GM18508 (cell line): ENCODE data around the gene MAN2A2.
"Not testable (repeated sequence)": the region's sequence is repeated elsewhere in the genome, so short reads cannot be mapped to it uniquely, and the experiment has no call there.

ENCODE experiments used
- ATAC-seq: cut with Tn5 transposase; IDR thresholded peaks from one replicate; pipeline ENCODE4 v1.9.1; 2021; ENCODE audit warnings: moderate number of reproducible peaks; ENCODE audit not compliant: insufficient read depth, unreplicated experiment

The MAN2A2 gene

DNA sequence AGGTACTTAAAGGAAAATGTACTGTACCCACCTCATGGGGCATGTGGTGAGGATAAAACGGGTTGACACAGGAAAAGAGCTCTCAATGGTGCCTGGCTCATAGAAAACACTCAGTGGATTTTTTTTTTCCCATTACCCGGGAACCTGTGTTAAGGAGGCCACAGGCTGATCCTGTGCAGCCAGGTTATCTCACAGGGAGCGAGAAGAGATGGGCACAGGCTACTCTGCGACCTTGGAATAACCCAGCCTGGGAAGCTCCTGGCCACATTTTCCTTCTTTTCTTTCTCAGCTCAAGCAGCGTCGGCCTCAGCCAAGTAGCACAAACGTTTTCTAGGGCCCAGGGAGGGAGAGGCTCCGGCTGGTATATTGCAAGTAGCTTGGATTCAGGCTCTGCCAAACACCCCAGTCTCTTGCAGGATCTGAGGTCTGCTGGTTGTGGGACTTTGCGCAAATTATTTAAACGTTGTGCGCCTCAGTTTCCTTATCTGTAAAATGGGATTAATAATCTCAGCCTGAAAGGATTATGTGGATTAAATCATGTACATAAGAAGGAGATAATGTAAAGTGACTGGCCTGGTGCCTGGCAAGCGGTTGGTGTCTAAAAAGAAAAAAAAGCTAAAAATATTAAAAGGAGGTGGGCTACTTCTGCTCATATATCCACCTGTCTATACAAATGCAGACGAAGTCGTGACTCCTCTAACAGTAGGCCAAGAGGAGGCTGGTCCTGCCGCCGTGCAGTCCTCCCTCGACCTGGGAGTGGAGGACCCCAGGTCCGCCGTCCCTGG is 32.6 kb upstream of the MAN2A2 start:
- no peak for ATAC-seq

DNA sequence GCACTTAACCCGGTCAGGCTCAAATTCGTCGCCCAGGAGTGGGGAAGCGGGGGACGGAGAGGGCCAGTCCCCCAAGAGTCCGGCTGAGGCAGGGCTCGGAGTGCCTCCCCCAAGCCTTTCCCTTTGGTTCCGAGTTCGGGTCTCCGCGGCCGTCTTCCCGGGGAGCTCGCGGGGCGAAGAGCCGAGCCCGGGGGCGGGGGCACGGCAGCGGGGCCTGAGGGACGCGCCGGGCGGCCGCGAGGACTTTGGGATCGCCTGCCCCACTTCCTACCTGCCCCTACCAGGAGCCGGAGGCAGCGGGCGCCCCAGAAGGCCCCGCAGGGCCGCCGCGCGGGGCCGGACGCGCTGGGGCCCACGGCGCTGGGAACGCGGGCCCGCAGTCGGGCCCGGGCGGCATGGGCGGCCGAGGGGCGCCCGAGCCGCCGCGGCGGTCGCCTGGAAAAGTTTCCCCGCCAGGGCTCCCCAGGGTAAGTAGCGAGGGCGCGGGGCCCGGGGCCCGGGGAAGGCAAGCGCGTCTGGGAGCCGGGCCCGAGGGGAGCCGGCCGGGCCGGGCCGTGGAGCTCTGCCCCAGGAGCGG is 31.9 kb upstream of the MAN2A2 start:
- ATAC-seq: no peak

DNA sequence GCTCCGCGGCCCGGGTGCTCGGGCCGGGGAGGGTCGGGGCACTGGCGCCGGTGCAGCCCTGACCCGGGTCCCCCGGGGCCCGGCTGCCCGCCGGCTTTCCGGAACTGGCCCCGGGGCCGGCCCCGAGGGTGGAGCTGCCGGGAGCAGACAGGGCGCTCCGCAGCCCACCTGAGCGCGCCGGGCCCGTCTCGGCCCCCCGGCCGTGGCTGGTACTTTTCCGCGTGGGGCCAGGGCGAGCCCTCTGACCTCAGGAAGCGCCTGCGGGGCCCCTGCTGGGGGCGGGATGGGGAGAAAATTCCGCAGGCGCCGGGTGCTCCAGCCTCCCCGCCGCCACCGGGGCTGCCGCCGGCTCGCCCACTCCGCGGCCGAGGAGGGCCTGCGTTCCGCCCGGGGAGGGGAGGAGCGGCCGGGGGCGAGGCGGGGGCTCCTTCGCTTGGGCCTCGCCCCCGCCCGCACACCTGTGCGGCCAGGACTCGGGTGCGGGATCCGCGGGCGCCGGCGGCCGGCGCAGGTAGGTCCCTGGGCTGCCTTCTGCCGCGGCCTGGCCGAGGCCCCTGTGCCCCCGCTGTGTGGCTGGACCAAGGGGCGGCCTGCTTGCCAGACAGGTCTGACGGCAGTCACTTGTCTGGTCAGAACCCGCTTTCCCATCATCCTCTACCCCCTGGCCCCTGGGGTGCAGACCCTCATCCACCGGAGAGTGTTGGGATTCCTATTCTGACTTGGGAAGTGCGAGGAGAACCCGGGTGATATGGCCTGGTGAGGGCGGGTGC is 31.2 kb upstream of the MAN2A2 start:
- no peak for ATAC-seq

DNA sequence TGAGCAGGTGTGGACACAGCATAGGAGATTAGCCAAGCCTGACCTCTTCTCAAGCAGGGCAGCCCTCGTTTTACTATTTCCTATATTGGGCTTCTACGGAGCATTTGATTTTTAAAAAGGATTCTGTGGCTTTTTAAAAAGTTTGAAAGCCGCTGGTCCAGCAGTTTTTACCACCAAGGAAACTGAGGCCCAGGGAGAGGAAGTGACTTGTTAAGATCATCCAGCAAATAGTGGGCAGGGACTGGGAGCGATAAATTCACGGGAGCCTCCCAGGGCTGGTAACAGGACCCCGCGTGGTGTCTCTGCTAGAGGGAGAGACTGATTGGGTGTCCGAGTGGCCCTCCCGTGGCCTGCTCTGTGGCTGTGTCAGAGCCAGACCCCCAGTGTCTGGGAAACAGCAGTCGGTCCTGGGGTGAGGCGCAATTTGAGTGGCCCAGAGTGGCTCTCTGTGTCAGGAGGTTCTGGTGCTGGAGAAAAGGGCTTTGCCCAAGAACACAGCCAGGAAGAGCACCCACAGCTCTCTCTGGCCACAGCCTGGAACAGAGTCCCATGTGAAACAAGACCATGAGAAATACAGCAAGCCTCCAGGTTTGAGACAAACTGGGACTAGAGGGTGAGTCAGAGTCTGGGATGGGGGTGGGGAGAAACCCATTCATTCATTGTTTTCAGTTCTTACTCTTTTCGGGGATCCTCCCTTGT is 30.5 kb upstream of the MAN2A2 start:
- ATAC-seq: no peak

DNA sequence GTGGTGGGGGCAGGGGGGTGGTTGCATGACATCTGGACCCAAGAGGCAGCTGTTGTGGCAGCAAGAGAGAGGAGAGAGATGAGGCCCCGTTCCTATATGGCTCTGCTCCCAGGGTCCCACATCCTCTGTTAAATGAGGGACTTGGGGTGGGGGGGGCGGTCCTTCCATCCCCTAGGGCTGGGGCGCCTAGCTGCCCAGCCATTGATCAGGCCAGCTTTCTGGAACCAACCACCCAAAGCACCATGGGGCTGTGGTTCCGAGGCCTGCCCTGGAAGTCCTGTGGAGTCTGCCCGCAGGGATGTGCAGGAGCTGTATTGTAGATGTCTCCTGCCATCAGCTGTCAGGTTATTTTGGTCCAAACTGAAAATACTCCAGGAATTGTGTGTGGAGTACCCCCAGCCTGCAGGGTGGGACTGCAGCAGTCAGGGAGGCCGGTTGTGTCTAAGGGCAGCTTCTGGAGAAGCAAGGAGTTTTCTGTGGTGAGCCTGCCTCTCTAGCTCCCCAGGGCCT is 29.6 kb upstream of the MAN2A2 start:
- no peak for ATAC-seq

DNA sequence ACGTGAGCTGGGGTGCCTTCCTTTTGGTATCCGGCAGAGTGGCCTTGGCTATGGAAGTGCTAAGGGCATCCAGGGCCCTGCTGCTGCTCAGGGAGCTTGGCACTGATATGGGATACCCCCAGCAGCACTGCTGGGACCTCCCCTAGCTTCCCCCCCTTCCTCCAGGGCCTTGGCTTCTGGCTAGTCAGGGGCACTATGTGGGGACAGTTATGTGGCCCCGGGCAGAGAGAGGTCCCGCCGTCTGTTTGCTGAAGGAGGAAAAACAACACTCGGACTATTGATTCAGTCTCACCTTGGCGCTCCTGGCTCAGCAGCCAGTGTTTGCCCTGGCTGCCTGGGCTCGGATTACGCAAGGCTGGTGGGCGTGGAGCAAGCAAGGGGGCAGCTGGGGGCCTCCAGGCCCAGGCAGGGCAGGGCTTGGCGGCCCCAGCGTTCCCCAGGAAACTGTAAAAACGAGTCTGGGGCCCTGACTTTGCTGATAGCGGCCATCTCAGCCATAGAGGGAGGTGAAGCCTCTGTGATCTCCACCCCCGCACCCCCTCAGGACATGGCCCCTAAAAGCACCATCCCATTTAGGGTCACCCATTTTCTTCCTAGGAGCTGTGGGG is 29.0 kb upstream of the MAN2A2 start:
- no peak for ATAC-seq

DNA sequence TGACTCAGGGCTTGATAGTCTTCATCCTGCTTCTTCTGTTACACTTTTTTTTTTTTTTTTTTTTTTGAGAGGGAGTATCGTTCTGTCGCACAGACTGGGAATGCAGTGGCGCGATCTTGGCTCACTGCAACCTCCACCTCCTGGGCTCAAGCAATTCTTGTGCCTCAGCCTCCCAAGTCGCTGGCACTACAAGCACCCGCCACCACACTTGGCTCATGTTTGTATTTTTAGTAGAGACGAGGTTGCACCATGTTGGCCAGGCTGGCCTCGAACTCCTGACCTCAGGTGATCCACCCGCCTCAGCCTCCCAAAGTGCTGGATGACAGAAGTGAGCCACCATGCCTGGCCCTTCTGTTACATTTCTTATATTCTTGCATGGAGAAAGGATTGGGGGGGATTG is 28.1 kb upstream of the MAN2A2 start:
- ATAC-seq: not testable (repeated sequence)

DNA sequence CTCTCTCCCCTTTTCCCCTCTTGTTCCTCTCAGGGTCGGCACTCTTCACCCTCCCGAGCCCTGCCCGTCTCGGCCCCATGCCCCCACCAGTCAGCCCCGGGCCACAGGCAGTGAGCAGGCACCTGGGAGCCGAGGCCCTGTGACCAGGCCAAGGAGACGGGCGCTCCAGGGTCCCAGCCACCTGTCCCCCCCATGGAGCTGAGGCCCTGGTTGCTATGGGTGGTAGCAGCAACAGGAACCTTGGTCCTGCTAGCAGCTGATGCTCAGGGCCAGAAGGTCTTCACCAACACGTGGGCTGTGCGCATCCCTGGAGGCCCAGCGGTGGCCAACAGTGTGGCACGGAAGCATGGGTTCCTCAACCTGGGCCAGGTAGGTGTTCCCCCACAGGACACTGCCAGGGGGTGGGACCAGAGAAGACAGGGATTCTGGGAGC is 27.5 kb upstream of the MAN2A2 start:
- ATAC-seq: no peak

DNA sequence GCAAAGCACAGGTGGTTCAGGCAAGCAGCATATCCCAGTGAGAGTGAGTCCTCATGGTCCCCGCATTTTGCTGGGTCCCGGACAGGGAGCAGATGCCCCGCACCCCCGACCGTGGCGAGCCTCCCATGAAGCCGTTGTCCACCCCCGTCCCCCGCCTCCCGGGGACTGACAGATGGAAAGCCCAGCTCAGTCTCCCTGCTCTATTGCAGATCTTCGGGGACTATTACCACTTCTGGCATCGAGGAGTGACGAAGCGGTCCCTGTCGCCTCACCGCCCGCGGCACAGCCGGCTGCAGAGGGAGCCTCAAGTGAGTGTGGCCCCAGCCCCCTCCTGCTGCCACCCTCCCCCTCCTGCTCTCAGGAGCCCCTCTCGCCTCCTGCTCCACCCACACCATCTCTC is 27.1 kb upstream of the MAN2A2 start:
- ATAC-seq: no peak

DNA sequence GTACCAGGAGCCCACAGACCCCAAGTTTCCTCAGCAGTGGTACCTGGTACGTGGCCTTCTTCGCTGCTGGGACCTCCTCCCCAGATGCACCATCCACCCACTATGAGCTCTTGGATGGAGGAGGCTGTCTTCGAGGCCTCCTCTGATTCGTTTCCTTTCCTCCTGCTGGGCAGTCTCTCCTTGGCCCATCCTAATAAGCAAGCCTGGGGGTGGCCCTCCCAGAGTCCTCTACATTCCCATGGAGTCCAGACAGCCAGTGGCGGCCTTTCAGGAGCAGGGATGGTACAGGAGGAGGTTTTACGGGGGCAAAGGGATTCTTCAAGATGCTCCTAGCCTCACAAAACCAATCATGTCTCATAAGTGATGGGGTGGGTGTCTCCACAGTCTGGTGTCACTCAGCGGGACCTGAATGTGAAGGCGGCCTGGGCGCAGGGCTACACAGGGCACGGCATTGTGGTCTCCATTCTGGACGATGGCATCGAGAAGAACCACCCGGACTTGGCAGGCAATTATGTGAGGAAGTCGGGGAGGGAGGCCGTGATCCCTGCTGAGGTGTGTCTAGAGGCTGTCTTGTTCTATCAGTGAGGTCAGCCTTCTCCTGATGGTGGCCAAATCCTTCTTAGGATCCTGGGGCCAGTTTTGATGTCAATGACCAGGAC is 26.5 kb upstream of the MAN2A2 start:
- ATAC-seq: no peak

DNA sequence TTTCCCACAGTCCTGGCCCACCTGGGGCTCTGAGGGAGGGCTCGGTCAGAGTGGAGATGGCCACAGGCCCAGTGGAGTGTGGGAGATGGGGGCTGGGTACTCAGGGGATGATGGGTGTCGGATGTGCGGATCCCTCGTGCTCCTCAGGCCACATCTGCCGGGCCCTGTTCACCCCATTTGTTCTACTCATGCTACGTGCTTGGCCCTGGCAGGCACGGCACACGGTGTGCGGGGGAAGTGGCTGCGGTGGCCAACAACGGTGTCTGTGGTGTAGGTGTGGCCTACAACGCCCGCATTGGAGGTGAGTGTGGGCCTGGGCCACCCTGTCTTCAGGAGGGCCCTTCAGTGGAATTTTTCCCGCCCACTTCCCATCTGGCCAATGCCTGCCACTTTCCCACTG is 25.8 kb upstream of the MAN2A2 start:
- no peak for ATAC-seq

DNA sequence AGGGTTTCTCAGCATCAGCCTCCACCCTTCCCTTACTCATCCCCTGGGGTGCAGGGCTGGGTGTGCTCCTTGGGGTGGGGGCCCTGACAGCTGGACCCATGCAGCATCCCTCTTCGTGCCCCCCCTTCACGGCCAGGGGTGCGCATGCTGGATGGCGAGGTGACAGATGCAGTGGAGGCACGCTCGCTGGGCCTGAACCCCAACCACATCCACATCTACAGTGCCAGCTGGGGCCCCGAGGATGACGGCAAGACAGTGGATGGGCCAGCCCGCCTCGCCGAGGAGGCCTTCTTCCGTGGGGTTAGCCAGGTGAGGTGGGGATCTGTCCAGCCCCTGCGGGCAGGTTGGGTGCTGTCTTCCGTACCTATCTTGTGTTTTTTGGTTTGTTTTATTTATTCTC is 25.1 kb upstream of the MAN2A2 start:
- no peak for ATAC-seq

DNA sequence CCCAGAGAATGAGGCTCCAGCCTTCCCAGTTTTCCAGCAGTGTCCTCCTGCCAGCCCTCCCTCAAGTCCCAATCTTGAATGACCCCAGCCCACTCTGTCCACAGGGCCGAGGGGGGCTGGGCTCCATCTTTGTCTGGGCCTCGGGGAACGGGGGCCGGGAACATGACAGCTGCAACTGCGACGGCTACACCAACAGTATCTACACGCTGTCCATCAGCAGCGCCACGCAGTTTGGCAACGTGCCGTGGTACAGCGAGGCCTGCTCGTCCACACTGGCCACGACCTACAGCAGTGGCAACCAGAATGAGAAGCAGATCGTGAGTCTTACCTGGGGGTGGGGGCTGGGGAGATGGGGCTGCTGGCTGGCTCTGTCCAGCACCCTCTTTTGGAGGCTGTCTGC is 24.4 kb upstream of the MAN2A2 start:
- no peak for ATAC-seq

DNA sequence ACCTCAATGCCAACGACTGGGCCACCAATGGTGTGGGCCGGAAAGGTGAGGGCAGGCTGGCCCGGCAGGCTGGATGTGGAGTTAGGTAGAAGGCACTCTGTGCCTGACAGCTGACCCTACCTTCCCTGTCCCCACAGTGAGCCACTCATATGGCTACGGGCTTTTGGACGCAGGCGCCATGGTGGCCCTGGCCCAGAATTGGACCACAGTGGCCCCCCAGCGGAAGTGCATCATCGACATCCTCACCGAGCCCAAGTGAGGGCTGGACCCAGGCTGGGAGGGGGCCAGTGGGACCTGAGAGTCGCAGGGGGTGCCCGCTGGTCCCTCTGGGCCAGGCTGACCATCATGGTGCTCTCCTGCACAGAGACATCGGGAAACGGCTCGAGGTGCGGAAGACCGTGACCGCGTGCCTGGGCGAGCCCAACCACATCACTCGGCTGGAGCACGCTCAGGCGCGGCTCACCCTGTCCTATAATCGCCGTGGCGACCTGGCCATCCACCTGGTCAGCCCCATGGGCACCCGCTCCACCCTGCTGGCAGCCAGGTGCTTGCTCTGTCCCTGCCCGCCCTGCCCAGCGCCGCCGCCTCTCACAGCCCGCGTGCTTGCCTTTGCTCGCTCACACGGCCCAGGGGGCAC is 23.3 kb upstream of the MAN2A2 start:
- no peak for ATAC-seq

DNA sequence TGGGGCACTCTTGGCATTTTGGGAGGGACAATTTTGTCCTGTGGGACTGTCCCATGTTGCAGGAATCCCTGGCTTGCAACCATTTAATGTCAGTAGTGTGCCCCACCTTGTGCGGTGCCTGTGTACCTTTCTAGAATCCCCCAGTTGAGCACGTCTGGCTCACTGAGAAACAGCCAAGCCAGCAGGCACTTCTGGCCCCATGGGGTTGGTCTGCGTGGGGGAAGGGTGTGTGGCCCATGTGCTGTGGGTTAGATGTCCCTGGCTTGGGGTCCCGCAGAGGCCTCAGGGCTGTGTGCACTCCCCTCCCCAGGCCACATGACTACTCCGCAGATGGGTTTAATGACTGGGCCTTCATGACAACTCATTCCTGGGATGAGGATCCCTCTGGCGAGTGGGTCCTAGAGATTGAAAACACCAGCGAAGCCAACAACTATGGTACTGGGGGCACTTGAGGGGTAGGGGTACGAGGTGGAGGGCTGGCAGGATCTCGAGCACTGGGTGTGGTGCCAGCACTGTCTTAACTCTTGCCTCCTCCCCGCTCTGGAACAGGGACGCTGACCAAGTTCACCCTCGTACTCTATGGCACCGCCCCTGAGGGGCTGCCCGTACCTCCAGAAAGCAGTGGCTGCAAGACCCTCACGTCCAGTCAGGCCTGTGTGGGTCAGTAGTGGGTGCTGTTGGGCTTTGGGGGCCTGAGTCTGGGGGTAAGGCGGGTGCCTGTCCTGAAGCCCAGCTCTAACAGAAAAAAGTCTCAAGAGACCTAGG is 22.5 kb upstream of the MAN2A2 start:
- ATAC-seq: no peak

DNA sequence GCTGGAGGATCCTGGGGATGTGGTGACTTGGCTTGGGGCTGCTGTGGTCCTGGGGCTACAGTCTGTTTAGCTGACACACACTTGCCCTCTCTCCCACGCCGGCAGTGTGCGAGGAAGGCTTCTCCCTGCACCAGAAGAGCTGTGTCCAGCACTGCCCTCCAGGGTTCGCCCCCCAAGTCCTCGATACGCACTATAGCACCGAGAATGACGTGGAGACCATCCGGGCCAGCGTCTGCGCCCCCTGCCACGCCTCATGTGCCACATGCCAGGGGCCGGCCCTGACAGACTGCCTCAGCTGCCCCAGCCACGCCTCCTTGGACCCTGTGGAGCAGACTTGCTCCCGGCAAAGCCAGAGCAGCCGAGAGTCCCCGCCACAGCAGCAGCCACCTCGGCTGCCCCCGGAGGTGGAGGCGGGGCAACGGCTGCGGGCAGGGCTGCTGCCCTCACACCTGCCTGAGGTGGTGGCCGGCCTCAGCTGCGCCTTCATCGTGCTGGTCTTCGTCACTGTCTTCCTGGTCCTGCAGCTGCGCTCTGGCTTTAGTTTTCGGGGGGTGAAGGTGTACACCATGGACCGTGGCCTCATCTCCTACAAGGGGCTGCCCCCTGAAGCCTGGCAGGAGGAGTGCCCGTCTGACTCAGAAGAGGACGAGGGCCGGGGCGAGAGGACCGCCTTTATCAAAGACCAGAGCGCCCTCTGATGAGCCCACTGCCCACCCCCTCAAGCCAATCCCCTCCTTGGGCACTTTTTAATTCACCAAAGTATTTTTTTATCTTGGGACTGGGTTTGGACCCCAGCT is 21.7 kb upstream of the MAN2A2 start:
- no peak for ATAC-seq

DNA sequence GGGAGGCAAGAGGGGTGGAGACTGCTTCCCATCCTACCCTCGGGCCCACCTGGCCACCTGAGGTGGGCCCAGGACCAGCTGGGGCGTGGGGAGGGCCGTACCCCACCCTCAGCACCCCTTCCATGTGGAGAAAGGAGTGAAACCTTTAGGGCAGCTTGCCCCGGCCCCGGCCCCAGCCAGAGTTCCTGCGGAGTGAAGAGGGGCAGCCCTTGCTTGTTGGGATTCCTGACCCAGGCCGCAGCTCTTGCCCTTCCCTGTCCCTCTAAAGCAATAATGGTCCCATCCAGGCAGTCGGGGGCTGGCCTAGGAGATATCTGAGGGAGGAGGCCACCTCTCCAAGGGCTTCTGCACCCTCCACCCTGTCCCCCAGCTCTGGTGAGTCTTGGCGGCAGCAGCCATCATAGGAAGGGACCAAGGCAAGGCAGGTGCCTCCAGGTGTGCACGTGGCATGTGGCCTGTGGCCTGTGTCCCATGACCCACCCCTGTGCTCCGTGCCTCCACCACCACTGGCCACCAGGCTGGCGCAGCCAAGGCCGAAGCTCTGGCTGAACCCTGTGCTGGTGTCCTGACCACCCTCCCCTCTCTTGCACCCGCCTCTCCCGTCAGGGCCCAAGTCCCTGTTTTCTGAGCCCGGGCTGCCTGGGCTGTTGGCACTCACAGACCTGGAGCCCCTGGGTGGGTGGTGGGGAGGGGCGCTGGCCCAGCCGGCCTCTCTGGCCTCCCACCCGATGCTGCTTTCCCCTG is 21.0 kb upstream of the MAN2A2 start:
- ATAC-seq: no peak
